HepG2 (cell line): Measurements from ENCODE around the gene TLE7. TPM values are rescaled to one million over a fixed set of nuclear protein-coding genes. Genes with fewer than 3 reads are reported as not detected.

ENCODE experiments used
- ATAC-seq: fragments of 200-7000 bp; cut with Tn5 transposase; 3 replicates; pipeline ENCODE4 v1.9.1; 2020; ENCODE audit warnings: mild to moderate bottlenecking, moderate library complexity
- BruUV-seq: library from RNA; stranded (reverse); fragments of 400-500 nt; replicated peaks from 2 replicates; lab custom pipeline; 2021; lab: Mats Ljungman, UMichigan
- CTCF ChIA-PET: fragments of 300-600 bp; formaldehyde crosslinking; extraction: SDS; loops from one replicate; lab custom pipeline; 2021; ENCODE audit warnings: low total read pairs, inconsistent platforms, low intra/inter-chr PET ratio; lab: Yijun Ruan, JAX
- POLR2A ChIA-PET: fragments of 350-600 bp; sonication (Branson Sonifier 250); formaldehyde crosslinking; loops from one replicate; lab custom pipeline; 2020; ENCODE audit warnings: antibody characterized with exemption, inconsistent platforms; lab: Yijun Ruan, JAX
- DNase-seq: peaks from one replicate; pipeline ENCODE4 v3.0.0-alpha.2; 2015; ENCODE audit warnings: low spot score
- FAIRE-seq: peaks from 3 replicates; lab custom pipeline; 2011; peaks lifted over from hg19 to GRCh38; lab: Jason Lieb, UNC
- H2AFZ ChIP-seq: one replicate; pipeline ENCODE4 v1.6.1; 2011; ENCODE audit warnings: low read length, inconsistent platforms
- H3K27ac ChIP-seq: fragments of 300-600 bp; 3 replicates; pipeline ENCODE4 v1.8.0; 2011; ENCODE audit warnings: mixed run types, mild to moderate bottlenecking, mixed read lengths, low read length, inconsistent platforms; ENCODE audit not compliant: insufficient read depth; ENCODE audit errors: extremely low read length
- H3K27me3 ChIP-seq, 2 experiments: fragments of 200-600 bp in 1 of 2; 2 replicates in 1 of 2; 3 replicates in 1 of 2; pipeline versions ENCODE4 v1.6.0 to v1.8.0; 2011; ENCODE audit warnings: low read length in 2 of 2, mild to moderate bottlenecking in 2 of 2, moderate library complexity in 2 of 2, inconsistent platforms in 1 of 2; ENCODE audit not compliant: insufficient read depth in 2 of 2, control insufficient read depth in 1 of 2
- H3K36me3 ChIP-seq, 2 experiments: fragments of 200-600 bp in 1 of 2; replicated peaks in 1 of 2; 2 replicates in 1 of 2; 3 replicates in 1 of 2; pipeline versions ENCODE4 v1.5.1 to v1.8.0; 2011; ENCODE audit warnings: low read length in 2 of 2, inconsistent platforms in 1 of 2; ENCODE audit not compliant: insufficient read depth in 2 of 2, control insufficient read depth in 1 of 2
- H3K4me1 ChIP-seq: 2 replicates; pipeline ENCODE4 v1.5.1; 2012; ENCODE audit warnings: low read length, inconsistent platforms; ENCODE audit not compliant: insufficient read depth
- H3K4me2 ChIP-seq: 2 replicates; pipeline ENCODE4 v1.6.0; 2011; ENCODE audit warnings: low read depth, low read length, inconsistent platforms
- H3K4me3 ChIP-seq, 3 experiments: fragments of 200-600 bp in 1 of 3; sonication (generic), shearing (Covaris generic) in 1 of 3; replicated peaks in 1 of 3; 2 replicates each; pipeline ENCODE4 v1.5.1; 2011 to 2016; ENCODE audit warnings: low read length in 3 of 3, inconsistent platforms in 2 of 3, low read depth in 2 of 3, mild to moderate bottlenecking in 2 of 3, control low read depth in 1 of 3, mixed read lengths in 1 of 3; ENCODE audit not compliant: insufficient read depth in 1 of 3
- H3K79me2 ChIP-seq: one replicate; pipeline ENCODE4 v1.6.1; 2011; ENCODE audit warnings: low read length, inconsistent platforms; ENCODE audit not compliant: insufficient read depth
- H3K9ac ChIP-seq: 2 replicates; pipeline ENCODE4 v1.6.0; 2011; ENCODE audit warnings: mild to moderate bottlenecking, low read depth, low read length, inconsistent platforms; ENCODE audit not compliant: insufficient read depth
- H3K9me3 ChIP-seq: 2 replicates; pipeline ENCODE4 v1.5.1; 2012; ENCODE audit warnings: mild to moderate bottlenecking, low read length
- H4K20me1 ChIP-seq: 2 replicates; pipeline ENCODE4 v1.6.0; 2011; ENCODE audit warnings: inconsistent platforms, mild to moderate bottlenecking, low read length, moderate library complexity; ENCODE audit not compliant: insufficient read depth
- GPN1 ChIP-seq: sonication (generic); formaldehyde crosslinking; IDR thresholded peaks from 2 replicates; pipeline ENCODE4 v1.5.1; 2020; ENCODE audit warnings: missing genetic modification reagents, borderline replicate concordance
- HOXA7 ChIP-seq: sonication (generic); formaldehyde crosslinking; IDR thresholded peaks from 2 replicates; pipeline ENCODE4 v1.8.1; 2022; ENCODE audit warnings: mild to moderate bottlenecking, missing genetic modification reagents, moderate library complexity
- KMT2B ChIP-seq: IDR thresholded peaks from 2 replicates; pipeline ENCODE4 v1.6.1; 2016; ENCODE audit warnings: missing genetic modification reagents, missing compliant biosample characterization
- NCOA5 ChIP-seq: sonication (generic); formaldehyde crosslinking; IDR thresholded peaks from 2 replicates; pipeline ENCODE4 v1.4.0; 2020; ENCODE audit warnings: missing genetic modification reagents
- ZNF552 ChIP-seq: sonication (generic); formaldehyde crosslinking; IDR thresholded peaks from 2 replicates; pipeline ENCODE4 v1.9.0; 2022; ENCODE audit warnings: missing genetic modification reagents, mild to moderate bottlenecking, borderline replicate concordance
- ZNF646 ChIP-seq: sonication (generic); formaldehyde crosslinking; IDR thresholded peaks from 2 replicates; pipeline ENCODE4 v1.9.0; 2021; ENCODE audit warnings: mild to moderate bottlenecking, missing genetic modification reagents
- WGBS: methylation state at CpG from one replicate; pipeline ENCODE4 v1.1.6; 2017; ENCODE audit warnings: low lambda C conversion rate; 5-methylcytosine and 5-hydroxymethylcytosine counted together
- in situ Hi-C: cut with HindIII; loops from 2 replicates; pipeline ENCODE4 v1.10.0; 2017; ENCODE audit warnings: low pct_unique_long_range_greater_than_20kb; ENCODE audit not compliant: extremely low pct_ligation_motif_present
- intact Hi-C: fragments of 100-400 bp; cut with micrococcal nuclease; formaldehyde crosslinking; loops from one replicate; pipeline ENCODE4 v1.10.0; 2022; ENCODE audit not compliant: unreplicated experiment
- polyA plus RNA-seq, 8 experiments: library from polyadenylated mRNA; depleted of rRNA in 3 of 8; stranded (reverse) in 7 of 8; unstranded in 1 of 8; fragments of >200 nt; fragmentation: Illumina TruSeq in 4 of 8; extraction: Trizol in 4 of 8; gene quantifications; 2 replicates each; pipeline versions ENCODE4 v1.2.1 to v1.2.3, GENCODE V29; 2011 to 2016; ENCODE audit warnings: low read depth in 4 of 8, missing spikeins in 1 of 8, mixed read lengths in 1 of 8; ENCODE audit not compliant: insufficient read depth in 1 of 8
- total RNA-seq, 5 experiments: library from RNA; depleted of rRNA; stranded (reverse); fragments of >200 nt; fragmentation: Illumina TruSeq; extraction: Trizol; gene quantifications; 2 replicates each; pipeline ENCODE4 v1.2.3, GENCODE V29; 2016; ENCODE audit warnings: low read depth in 1 of 5
- TF ChIP-seq, protein P1 (sequence below): sonication (generic); formaldehyde crosslinking; IDR thresholded peaks from 2 replicates; pipeline ENCODE4 v1.9.0; 2022; ENCODE audit warnings: low read depth, missing genetic modification reagents

Gene TLE7
- total and polyA plus RNA-seq, 2 of the 13 experiments (the other 11 are each of a cell fraction or from before 2014, with no cell fraction given) = not detected

DNA sequence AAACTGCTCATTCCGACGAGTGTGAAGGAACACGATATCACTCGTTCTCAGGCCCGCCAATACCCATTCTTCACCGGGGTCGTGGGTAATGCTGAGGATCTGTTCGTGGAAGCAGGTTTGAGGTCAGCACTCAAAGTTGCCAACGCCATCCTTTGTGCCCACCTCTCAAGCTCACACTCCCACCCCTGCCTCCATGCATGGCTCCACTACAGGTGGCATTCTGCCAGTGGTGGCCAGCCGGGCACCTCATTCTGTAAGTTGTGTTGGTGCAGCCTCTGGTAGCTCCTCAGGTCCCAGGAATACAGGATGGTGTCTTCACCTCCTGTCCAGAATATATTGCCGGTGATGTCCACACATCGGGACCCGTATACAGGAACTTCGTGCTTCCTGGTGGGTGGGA is 10.7 kb downstream of the TLE7 start (continued):
- TF ChIP-seq, protein P1, sequence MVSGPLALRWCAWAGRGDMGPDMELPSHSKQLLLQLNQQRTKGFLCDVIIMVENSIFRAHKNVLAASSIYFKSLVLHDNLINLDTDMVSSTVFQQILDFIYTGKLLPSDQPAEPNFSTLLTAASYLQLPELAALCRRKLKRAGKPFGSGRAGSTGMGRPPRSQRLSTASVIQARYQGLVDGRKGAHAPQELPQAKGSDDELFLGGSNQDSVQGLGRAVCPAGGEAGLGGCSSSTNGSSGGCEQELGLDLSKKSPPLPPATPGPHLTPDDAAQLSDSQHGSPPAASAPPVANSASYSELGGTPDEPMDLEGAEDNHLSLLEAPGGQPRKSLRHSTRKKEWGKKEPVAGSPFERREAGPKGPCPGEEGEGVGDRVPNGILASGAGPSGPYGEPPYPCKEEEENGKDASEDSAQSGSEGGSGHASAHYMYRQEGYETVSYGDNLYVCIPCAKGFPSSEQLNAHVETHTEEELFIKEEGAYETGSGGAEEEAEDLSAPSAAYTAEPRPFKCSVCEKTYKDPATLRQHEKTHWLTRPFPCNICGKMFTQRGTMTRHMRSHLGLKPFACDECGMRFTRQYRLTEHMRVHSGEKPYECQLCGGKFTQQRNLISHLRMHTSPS (CRISPR knock-in tag) = no peak

DNA sequence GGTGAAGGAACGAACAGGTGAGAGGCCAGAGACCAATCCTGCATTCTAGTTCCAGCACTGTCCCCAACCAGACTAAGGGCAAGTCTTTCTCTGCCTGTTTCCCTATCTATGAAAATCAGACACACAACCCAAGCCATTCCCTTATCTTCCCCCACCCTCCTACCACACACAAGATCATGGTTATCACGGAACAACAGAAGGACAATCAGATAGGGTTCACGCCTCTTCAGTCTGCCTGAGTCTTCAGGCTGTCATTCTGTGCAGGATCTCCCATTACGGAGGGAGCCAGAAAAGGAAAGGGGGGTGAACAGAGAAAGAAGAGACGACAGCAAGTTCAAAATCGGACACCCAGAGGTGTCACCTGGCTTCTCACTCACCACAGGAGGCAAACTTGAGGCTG is 11.1 kb downstream of the TLE7 start:
- CTCF ChIA-PET = no interaction called here
- TF ChIP-seq KMT2B (CRISPR knock-in tag) (no peak), ZNF552 (CRISPR knock-in tag) (no peak)
- 24% methylated on average over 6 of the region's 6 CpGs for WGBS
- no peak overlapping the region for H3K27ac ChIP-seq
- H3K27me3 ChIP-seq = peaks cover 9 to 41% of the 10 kb centered on the region in 2 experiments
- H3K36me3 ChIP-seq = no peaks in the 10 kb centered on the region
- DNase-seq (no peak), FAIRE-seq (no peak), ATAC-seq (no peak)
- H3K9ac ChIP-seq = no peak overlapping the region
- no peak overlapping the region for H3K4me2 ChIP-seq
- H3K9me3 ChIP-seq = no peaks in the 10 kb centered on the region
- intact Hi-C loops = no loop called here
- POLR2A ChIA-PET = no interaction called here
- no peak overlapping the region for H3K4me3 ChIP-seq
- no peaks in the 10 kb centered on the region for H3K79me2 ChIP-seq
- H2AFZ ChIP-seq = no peak overlapping the region
- no TSS peak for BruUV-seq
- no peaks in the 10 kb centered on the region for H4K20me1 ChIP-seq
- H3K4me1 ChIP-seq = peaks cover 20% of the 10 kb centered on the region
- in situ Hi-C loops = no loop called here

DNA sequence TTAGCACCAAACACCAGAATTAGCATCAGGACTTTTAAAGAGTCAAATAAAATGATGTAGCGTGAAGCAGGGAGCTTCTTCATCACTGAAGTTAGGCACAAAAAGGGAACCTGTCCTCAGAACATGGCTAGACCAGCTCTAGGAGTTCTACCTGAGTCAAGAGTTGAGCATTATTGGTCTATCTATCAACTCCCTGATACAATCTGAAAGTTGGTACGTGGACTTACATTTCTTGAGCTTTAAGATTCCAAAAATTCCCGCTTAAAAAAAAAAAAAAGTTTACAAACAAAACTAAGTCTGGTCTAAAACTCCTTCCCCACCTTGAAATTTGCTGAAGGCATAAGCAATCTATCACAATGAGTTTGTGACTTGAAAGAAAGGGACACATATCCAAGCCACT is 12.3 kb downstream of the TLE7 start:
- Histone ChIP-seq H3K27ac (no peak overlapping the region), H3K79me2 (no peaks in the 10 kb centered on the region), H3K36me3 (no peaks in the 10 kb centered on the region), H3K4me2 (no peak overlapping the region), H3K4me3 (no peak overlapping the region), H4K20me1 (no peaks in the 10 kb centered on the region), H3K4me1 (peaks cover 30% of the 10 kb centered on the region), H3K9me3 (no peaks in the 10 kb centered on the region), H3K27me3 (peaks cover 9 to 41% of the 10 kb centered on the region in 2 experiments), H3K9ac (no peak overlapping the region), H2AFZ (no peak overlapping the region)
- intact Hi-C loops = loop anchor here (10.0 kb wide), 1 partner anchor 185 kb away; no protein-coding TSS in a partner anchor
- FAIRE-seq (no peak), ATAC-seq (no peak), DNase-seq (no peak)
- in situ Hi-C loops = no loop called here
- WGBS = 11% methylated on average over 3 of the region's 3 CpGs
- CTCF ChIA-PET = no interaction called here
- POLR2A ChIA-PET = no interaction called here
- BruUV-seq = no TSS peak
- TF ChIP-seq ZNF646 (no peak), GPN1 (no peak), NCOA5 (CRISPR knock-in tag) (no peak), HOXA7 (CRISPR knock-in tag) (no peak)
